GM18868 (cell line): ENCODE measurements around the gene RPL27A.
A peak's percentile ranks its signal among the peaks of the same experiment; 100 is the strongest.

ENCODE experiments used
- ATAC-seq: cut with Tn5 transposase; IDR thresholded peaks from one replicate; pipeline ENCODE4 v1.9.1; 2021; ENCODE audit warnings: mild to moderate bottlenecking, moderate library complexity; ENCODE audit not compliant: unreplicated experiment

Gene RPL27A

GRCh38 chr11:8720352-8720751 is 37.8 kb downstream of the RPL27A start:
- ATAC-seq = no peak

GRCh38 chr11:8720868-8721608 is 38.4 kb downstream of the RPL27A start:
- ATAC-seq = no peak

GRCh38 chr11:8721609-8722500 is 39.3 kb downstream of the RPL27A start:
- ATAC-seq = no peak

- ATAC-seq = no peak
Observed at GRCh38 chr11:8722809-8723208, 40.2 kb downstream of the RPL27A start.

GRCh38 chr11:8723711-8724110 is 41.1 kb downstream of the RPL27A start:
- no peak for ATAC-seq

GRCh38 chr11:8724682-8725081 is 42.1 kb downstream of the RPL27A start:
- ATAC-seq = no peak

- no peak for ATAC-seq
Observed at GRCh38 chr11:8726395-8726794, 43.8 kb downstream of the RPL27A start.

- no peak for ATAC-seq
Observed at GRCh38 chr11:8728563-8728962, 46.0 kb downstream of the RPL27A start.

GRCh38 chr11:8729067-8729466 is 46.5 kb downstream of the RPL27A start:
- no peak for ATAC-seq

- no peak for ATAC-seq
Observed at GRCh38 chr11:8729837-8730696, 47.5 kb downstream of the RPL27A start.

GRCh38 chr11:8730697-8731020 is 48.1 kb downstream of the RPL27A start:
- ATAC-seq = no peak

- ATAC-seq = peak; percentile 54
Observed at GRCh38 chr11:8731647-8732323, 49.2 kb downstream of the RPL27A start.

- peak; percentile 87 for ATAC-seq
Observed at GRCh38 chr11:8732324-8732670, 49.7 kb downstream of the RPL27A start.

GRCh38 chr11:8732748-8733241 is 50.2 kb downstream of the RPL27A start:
- ATAC-seq = no peak

GRCh38 chr11:8733852-8734251 is 51.3 kb downstream of the RPL27A start:
- ATAC-seq = no peak

GRCh38 chr11:8735094-8735493 is 52.5 kb downstream of the RPL27A start:
- ATAC-seq = no peak

GRCh38 chr11:8739309-8739793 is 56.8 kb downstream of the RPL27A start:
- no peak for ATAC-seq
